Measurements from ENCODE around the gene DOK6. TPM values are rescaled to one million over a fixed set of nuclear protein-coding genes. Genes with fewer than 3 reads are reported as not detected.

DOK6 gene
- total and polyA plus RNA-seq, 9 of the 15 experiments (the other 6 are each of a cell fraction or from before 2014, with no cell fraction given) = not detected

GRCh38 chr18:69655816-69656215 is 255.1 kb downstream of the DOK6 start (continued):
- TF ChIP-seq, protein P1, sequence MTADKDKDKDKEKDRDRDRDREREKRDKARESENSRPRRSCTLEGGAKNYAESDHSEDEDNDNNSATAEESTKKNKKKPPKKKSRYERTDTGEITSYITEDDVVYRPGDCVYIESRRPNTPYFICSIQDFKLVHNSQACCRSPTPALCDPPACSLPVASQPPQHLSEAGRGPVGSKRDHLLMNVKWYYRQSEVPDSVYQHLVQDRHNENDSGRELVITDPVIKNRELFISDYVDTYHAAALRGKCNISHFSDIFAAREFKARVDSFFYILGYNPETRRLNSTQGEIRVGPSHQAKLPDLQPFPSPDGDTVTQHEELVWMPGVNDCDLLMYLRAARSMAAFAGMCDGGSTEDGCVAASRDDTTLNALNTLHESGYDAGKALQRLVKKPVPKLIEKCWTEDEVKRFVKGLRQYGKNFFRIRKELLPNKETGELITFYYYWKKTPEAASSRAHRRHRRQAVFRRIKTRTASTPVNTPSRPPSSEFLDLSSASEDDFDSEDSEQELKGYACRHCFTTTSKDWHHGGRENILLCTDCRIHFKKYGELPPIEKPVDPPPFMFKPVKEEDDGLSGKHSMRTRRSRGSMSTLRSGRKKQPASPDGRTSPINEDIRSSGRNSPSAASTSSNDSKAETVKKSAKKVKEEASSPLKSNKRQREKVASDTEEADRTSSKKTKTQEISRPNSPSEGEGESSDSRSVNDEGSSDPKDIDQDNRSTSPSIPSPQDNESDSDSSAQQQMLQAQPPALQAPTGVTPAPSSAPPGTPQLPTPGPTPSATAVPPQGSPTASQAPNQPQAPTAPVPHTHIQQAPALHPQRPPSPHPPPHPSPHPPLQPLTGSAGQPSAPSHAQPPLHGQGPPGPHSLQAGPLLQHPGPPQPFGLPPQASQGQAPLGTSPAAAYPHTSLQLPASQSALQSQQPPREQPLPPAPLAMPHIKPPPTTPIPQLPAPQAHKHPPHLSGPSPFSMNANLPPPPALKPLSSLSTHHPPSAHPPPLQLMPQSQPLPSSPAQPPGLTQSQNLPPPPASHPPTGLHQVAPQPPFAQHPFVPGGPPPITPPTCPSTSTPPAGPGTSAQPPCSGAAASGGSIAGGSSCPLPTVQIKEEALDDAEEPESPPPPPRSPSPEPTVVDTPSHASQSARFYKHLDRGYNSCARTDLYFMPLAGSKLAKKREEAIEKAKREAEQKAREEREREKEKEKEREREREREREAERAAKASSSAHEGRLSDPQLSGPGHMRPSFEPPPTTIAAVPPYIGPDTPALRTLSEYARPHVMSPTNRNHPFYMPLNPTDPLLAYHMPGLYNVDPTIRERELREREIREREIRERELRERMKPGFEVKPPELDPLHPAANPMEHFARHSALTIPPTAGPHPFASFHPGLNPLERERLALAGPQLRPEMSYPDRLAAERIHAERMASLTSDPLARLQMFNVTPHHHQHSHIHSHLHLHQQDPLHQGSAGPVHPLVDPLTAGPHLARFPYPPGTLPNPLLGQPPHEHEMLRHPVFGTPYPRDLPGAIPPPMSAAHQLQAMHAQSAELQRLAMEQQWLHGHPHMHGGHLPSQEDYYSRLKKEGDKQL (CRISPR knock-in tag; IDR thresholded peaks at IDR 0.05; ENCODE audit: borderline replicate concordance) = no peak
- TF ChIP-seq FUS (optimal IDR thresholded peaks at IDR 0.05; ENCODE audit: low read depth, low read length) (no peak), POLR2B (IDR thresholded peaks at IDR 0.05; ENCODE audit: low read depth, partially characterized antibody) (no peak), RBM25 (IDR thresholded peaks at IDR 0.05; ENCODE audit: low read depth, low read length, severe bottlenecking) (no peak), HNRNPK (IDR thresholded peaks at IDR 0.05; ENCODE audit: low read depth, low read length, poor library complexity, severe bottlenecking) (no peak)
- TF ChIP-seq, protein P2, sequence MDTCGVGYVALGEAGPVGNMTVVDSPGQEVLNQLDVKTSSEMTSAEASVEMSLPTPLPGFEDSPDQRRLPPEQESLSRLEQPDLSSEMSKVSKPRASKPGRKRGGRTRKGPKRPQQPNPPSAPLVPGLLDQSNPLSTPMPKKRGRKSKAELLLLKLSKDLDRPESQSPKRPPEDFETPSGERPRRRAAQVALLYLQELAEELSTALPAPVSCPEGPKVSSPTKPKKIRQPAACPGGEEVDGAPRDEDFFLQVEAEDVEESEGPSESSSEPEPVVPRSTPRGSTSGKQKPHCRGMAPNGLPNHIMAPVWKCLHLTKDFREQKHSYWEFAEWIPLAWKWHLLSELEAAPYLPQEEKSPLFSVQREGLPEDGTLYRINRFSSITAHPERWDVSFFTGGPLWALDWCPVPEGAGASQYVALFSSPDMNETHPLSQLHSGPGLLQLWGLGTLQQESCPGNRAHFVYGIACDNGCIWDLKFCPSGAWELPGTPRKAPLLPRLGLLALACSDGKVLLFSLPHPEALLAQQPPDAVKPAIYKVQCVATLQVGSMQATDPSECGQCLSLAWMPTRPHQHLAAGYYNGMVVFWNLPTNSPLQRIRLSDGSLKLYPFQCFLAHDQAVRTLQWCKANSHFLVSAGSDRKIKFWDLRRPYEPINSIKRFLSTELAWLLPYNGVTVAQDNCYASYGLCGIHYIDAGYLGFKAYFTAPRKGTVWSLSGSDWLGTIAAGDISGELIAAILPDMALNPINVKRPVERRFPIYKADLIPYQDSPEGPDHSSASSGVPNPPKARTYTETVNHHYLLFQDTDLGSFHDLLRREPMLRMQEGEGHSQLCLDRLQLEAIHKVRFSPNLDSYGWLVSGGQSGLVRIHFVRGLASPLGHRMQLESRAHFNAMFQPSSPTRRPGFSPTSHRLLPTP (IDR thresholded peaks at IDR 0.05; ENCODE audit: borderline replicate concordance, extremely low read depth, insufficient read length) = no peak
